ENCODE data around the gene HEXIM2. TPM values are rescaled to one million over a fixed set of nuclear protein-coding genes. Genes with fewer than 3 reads are reported as not detected.

HEXIM2 gene
- polyA plus RNA-seq, 3 donors = 2.5 to 3.0 (median 2.9) TPM

DNA sequence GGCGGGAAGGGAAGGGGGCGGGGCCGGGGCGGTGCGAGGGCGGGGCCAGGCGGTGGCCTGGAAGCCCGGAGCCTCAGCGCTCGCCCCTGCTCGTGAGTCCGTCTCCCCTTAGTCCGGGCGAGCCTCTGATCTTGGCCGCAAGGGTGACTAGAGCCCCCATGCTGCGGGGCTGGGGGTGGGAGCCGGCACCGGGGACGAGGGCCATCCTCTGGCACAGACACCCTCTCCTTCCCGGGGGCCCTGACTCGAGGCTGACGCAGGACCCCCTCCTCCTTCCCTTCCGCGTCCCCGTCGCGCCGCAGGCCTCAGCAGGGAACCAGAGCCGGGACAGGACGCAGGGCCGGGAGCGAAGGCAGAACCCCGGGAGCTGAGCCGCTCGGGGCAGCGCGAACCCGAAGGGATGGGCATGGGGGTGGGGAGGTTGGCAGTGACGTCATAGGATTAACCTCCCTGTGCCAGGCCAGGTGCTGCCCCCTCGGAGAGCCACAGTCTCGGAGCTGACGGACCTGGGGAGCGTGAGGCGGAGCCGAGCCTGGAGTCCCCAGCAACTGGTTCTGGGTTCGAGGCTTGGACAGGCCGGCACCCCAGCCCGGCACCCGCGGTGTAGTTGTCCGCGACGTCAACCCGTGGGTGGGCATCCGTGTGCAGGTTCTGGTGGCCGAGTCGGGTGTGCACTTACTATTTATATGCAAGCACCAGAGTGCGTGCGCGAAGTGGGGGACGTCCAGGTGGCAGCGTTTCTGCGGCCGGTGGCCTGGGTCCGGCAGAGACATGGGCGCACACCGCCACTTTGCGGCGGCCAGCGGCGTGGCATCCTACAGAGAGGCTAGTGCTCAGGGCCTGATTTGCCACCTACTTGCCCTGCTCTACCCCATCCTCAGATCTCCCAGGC is 28.9 kb upstream of the HEXIM2 start:
- peaks cover 0 to 2% of the 10 kb centered on the region in 2 donors for H3K36me3 Mint-ChIP-seq
- Histone ChIP-seq H3K4me2 (replicated peaks; ENCODE audit: extremely low read depth, low read length, poor library complexity, severe bottlenecking) (peak overlapping the region; percentile 98), H3K4me3 (replicated peaks in 1 of 3; ENCODE audit: low read depth in 2 of 3, low read length in 3 of 3) (peak overlapping the region; percentile 73 to 98 (median 95)), H3K27ac (ENCODE audit: low read depth in 1 of 2, low read length in 2 of 2) (peak overlapping the region; percentile 61 to 75), H3K9me3 (replicated peaks in 1 of 2; ENCODE audit: control insufficient read depth in 1 of 2, insufficient read depth in 1 of 2, low read length in 2 of 2) (no peaks in the 10 kb centered on the region), H2AFZ (ENCODE audit: insufficient read depth, low read depth, low read length, poor library complexity, severe bottlenecking) (peak overlapping the region; percentile 99), H3K27me3 (ENCODE audit: control insufficient read depth in 2 of 2, insufficient read depth in 2 of 2, low read length in 2 of 2) (peaks cover 0 to 8% of the 10 kb centered on the region in 2 donors), H3K4me1 (ENCODE audit: control insufficient read depth in 1 of 2, insufficient read depth in 2 of 2, low read length in 2 of 2) (peaks cover 20 to 31% of the 10 kb centered on the region in 2 donors), H3K79me2 (ENCODE audit: insufficient read depth, low read length) (peaks cover 5% of the 10 kb centered on the region), H3K36me3 (replicated peaks in 1 of 2; ENCODE audit: control insufficient read depth in 1 of 2, insufficient read depth in 2 of 2, low read length in 2 of 2) (no peaks in the 10 kb centered on the region), H3K9ac (ENCODE audit: insufficient read depth, low read length, poor library complexity, severe bottlenecking) (peak overlapping the region; percentile 75), H4K20me1 (ENCODE audit: insufficient read depth, low read length) (no peaks in the 10 kb centered on the region)
- peaks cover 26% of the 10 kb centered on the region for H3K4me1 Mint-ChIP-seq
- peaks cover 7 to 16% (median 12%) of the 10 kb centered on the region in 3 donors for H3K27me3 Mint-ChIP-seq (ENCODE audit: low read depth in 3 of 3)
- no peaks in the 10 kb centered on the region for H3K9me3 Mint-ChIP-seq
- peak overlapping the region; percentile 63 to 90 (median 82) for H3K27ac Mint-ChIP-seq
- intact Hi-C loops (cut with micrococcal nuclease) = loop anchor here (1.0 to 10.0 kb wide), 4 partner anchors 36 to 358 kb away; no protein-coding TSS in a partner anchor
- H3K4me3 Mint-ChIP-seq = peak overlapping the region; percentile 89 to 93
- DNase-seq = peak; percentile 67 to 74 (median 72)
- TF ChIP-seq CTCF (IDR thresholded peaks at IDR 0.05) = peak; percentile 85
- under 1% methylated on average over 58 of the region's 71 CpGs for WGBS (ENCODE audit: insufficient coverage)

- Histone ChIP-seq H3K9ac (ENCODE audit: insufficient read depth, low read length, poor library complexity, severe bottlenecking) (peak within 1 kb of the TSS; percentile 67), H3K9me3 (replicated peaks in 1 of 2; ENCODE audit: control insufficient read depth in 1 of 2, insufficient read depth in 1 of 2, low read length in 2 of 2) (no peaks in the 10 kb centered on the region), H3K79me2 (ENCODE audit: insufficient read depth, low read length) (peaks cover 5% of the 10 kb centered on the region), H2AFZ (ENCODE audit: insufficient read depth, low read depth, low read length, poor library complexity, severe bottlenecking) (peak within 1 kb of the TSS; percentile 88), H3K27ac (ENCODE audit: low read depth in 1 of 2, low read length in 2 of 2) (peak within 1 kb of the TSS; percentile 11 to 75), H3K4me2 (replicated peaks; ENCODE audit: extremely low read depth, low read length, poor library complexity, severe bottlenecking) (peak within 1 kb of the TSS; percentile 94), H3K27me3 (ENCODE audit: control insufficient read depth in 2 of 2, insufficient read depth in 2 of 2, low read length in 2 of 2) (peaks cover 0 to 8% of the 10 kb centered on the region in 2 donors), H4K20me1 (ENCODE audit: insufficient read depth, low read length) (no peaks in the 10 kb centered on the region), H3K4me3 (replicated peaks in 1 of 3; ENCODE audit: low read depth in 2 of 3, low read length in 3 of 3) (peak within 1 kb of the TSS; percentile 63 to 84 (median 82)), H3K4me1 (ENCODE audit: control insufficient read depth in 1 of 2, insufficient read depth in 2 of 2, low read length in 2 of 2) (peaks cover 20 to 31% of the 10 kb centered on the region in 2 donors), H3K36me3 (replicated peaks in 1 of 2; ENCODE audit: control insufficient read depth in 1 of 2, insufficient read depth in 2 of 2, low read length in 2 of 2) (peaks cover 0 to 6% of the 10 kb centered on the region in 2 donors)
- Mint-ChIP-seq H3K36me3 (peaks cover 3 to 14% of the 10 kb centered on the region in 2 donors), H3K27me3 (ENCODE audit: low read depth in 3 of 3) (peaks cover 7 to 14% (median 8%) of the 10 kb centered on the region in 3 donors), H3K27ac (peak within 1 kb of the TSS; percentile 74 to 90 (median 79)), H3K4me3 (peak within 1 kb of the TSS; percentile 80 to 90), H3K9me3 (no peaks in the 10 kb centered on the region), H3K4me1 (peaks cover 26% of the 10 kb centered on the region)
- peak; percentile 97 to 99 (median 98) for DNase-seq
- intact Hi-C loops (cut with micrococcal nuclease) = loop anchor here (1.0 to 10.0 kb wide), 4 partner anchors 13 to 361 kb away; partner anchors contain the start of gene HEXIM1 (in 1 of the 2)
- 6% methylated on average over 38 of the region's 40 CpGs for WGBS (ENCODE audit: insufficient coverage)
- peak; percentile 100 for TF ChIP-seq CTCF (IDR thresholded peaks at IDR 0.05)
Observed at GRCh38 chr17:45135192-45135977, 26.3 kb upstream of the HEXIM2 start, which contains the start of gene ACBD4. ACBD4 (plus strand) TSS chr17:45135687; CDS start chr17:45136145, 458 bp downstream.
